Breast epithelium (tissue), 3 donors: ENCODE results near the gene CACNA1A.

ENCODE experiments used
- POLR2A ChIP-seq: fragments of 450-650 bp; IDR thresholded peaks from one replicate; pipeline ENCODE4 v1.6.1; 2016; ENCODE audit warnings: antibody characterized with exemption, mild to moderate bottlenecking, moderate library complexity
- POLR2AphosphoS5 ChIP-seq, 3 donors: sonication (generic); formaldehyde crosslinking; IDR thresholded peaks; one replicate each; pipeline ENCODE4 v1.6.1; 2017; ENCODE audit warnings: antibody characterized with exemption in 3 of 3
- TF ChIP-seq, protein P1 (sequence below), 3 donors: fragments of 450-650 bp; IDR thresholded peaks; one replicate each; pipeline ENCODE4 v1.5.1; 2016 to 2017; ENCODE audit warnings: antibody characterized with exemption in 3 of 3, mild to moderate bottlenecking in 3 of 3, moderate library complexity in 3 of 3

DNA sequence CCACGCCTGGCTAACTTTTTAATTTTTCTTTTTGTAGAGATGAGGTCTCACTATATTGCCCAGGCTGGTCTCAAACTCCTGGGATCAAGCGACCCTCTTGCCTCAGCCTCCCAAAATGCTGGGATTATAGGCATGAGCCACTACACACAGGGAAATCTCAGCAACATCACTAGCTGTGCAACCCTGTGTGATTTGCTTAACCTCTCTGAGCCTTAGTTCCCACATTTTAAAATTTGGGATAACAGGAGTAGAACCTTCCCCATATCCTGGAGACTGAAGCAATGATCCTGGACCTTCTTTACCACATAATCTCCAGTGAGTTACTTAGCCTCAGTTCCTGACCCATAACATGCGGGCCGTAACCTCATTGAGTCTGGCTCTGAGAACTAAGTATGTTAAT lies 217.0 kb downstream of the CACNA1A start:
- TF ChIP-seq, protein P1, sequence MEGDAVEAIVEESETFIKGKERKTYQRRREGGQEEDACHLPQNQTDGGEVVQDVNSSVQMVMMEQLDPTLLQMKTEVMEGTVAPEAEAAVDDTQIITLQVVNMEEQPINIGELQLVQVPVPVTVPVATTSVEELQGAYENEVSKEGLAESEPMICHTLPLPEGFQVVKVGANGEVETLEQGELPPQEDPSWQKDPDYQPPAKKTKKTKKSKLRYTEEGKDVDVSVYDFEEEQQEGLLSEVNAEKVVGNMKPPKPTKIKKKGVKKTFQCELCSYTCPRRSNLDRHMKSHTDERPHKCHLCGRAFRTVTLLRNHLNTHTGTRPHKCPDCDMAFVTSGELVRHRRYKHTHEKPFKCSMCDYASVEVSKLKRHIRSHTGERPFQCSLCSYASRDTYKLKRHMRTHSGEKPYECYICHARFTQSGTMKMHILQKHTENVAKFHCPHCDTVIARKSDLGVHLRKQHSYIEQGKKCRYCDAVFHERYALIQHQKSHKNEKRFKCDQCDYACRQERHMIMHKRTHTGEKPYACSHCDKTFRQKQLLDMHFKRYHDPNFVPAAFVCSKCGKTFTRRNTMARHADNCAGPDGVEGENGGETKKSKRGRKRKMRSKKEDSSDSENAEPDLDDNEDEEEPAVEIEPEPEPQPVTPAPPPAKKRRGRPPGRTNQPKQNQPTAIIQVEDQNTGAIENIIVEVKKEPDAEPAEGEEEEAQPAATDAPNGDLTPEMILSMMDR (IDR thresholded peaks at IDR 0.05): no peak
- no peak for TF ChIP-seq POLR2AphosphoS5 (IDR thresholded peaks at IDR 0.05)
- TF ChIP-seq POLR2A: no peak
